Left renal pelvis (tissue), 4 donors: ENCODE measurements around the gene PKNOX1. TPM values are rescaled to one million over a fixed set of nuclear protein-coding genes. Genes with fewer than 3 reads are reported as not detected.

Experiments
- polyA plus RNA-seq, 4 donors: library from polyadenylated mRNA; unstranded; fragments of 120-200 nt; gene quantifications; one replicate each; pipeline ENCODE4 v1.2.1, GENCODE V29; 2013; ENCODE audit not compliant: insufficient read length in 4 of 4

Gene PKNOX1
- polyA plus RNA-seq, 4 donors = 20.7 to 29.6 (median 25.6) TPM

Other genes with a start within 250 kb of the PKNOX1 start
- 10 to 100 TPM in 2 of 4 donors, 1 to 10 TPM in 2; 7.1 to 15.4 (median 10.3) TPM for gene WDR4, start 95.0 kb upstream of the PKNOX1 start, polyA plus RNA-seq
- gene NDUFV3, start 81.3 kb upstream of the PKNOX1 start, polyA plus RNA-seq = 10 to 100 TPM; 31.2 to 44.1 (median 38.7) TPM
- 1 to 10 TPM in 1 of 4 donors, under 1 TPM in 3; 0.29 to 1.2 (median 0.50) TPM for gene ERVH48-1, start 48.9 kb upstream of the PKNOX1 start, polyA plus RNA-seq
- 10 to 100 TPM in 3 of 4 donors, 1 to 10 TPM in 1; 3.6 to 57.5 (median 29.7) TPM for gene CBS, start 101.3 kb downstream of the PKNOX1 start, polyA plus RNA-seq
- gene U2AF1, start 133.0 kb downstream of the PKNOX1 start, polyA plus RNA-seq = 10 to 100 TPM; 25.6 to 85.9 (median 36.5) TPM
- not detected for gene CRYAA, start 194.4 kb downstream of the PKNOX1 start, polyA plus RNA-seq